H1 (cell line): ENCODE data around the gene UTP25. TPM values are rescaled to one million over a fixed set of nuclear protein-coding genes. Genes with fewer than 3 reads are reported as not detected.

Source experiments
- CTCF ChIA-PET: fragments of 300-600 bp; sonication (Branson Sonifier 250); formaldehyde crosslinking; loops from one replicate; lab custom pipeline; 2021; ENCODE audit not compliant: partially characterized antibody; lab: Charles Lee
- POLR2A ChIA-PET: fragments of 300-600 bp; sonication (Branson Sonifier 250); formaldehyde crosslinking; loops from one replicate; lab custom pipeline; 2021; ENCODE audit warnings: inconsistent platforms; ENCODE audit not compliant: partially characterized antibody; lab: Charles Lee
- DNase-seq, 2 experiments: peaks; one replicate each; pipeline versions ENCODE4 v3.0.0 to v3.0.0-alpha.2; 2010 to 2022; ENCODE audit warnings: low spot score in 2 of 2, low read depth in 1 of 2, mixed read lengths in 1 of 2
- FAIRE-seq: peaks from 2 replicates; lab custom pipeline; 2011; peaks lifted over from hg19 to GRCh38; lab: Jason Lieb, UNC
- H2AFZ ChIP-seq: 2 replicates; pipeline ENCODE4 v1.8.1; 2012; ENCODE audit warnings: low read length, inconsistent platforms
- H2AK5ac ChIP-seq: 2 replicates; pipeline ENCODE4 v1.6.1; 2013; ENCODE audit warnings: low read depth, low read length
- H2BK120ac ChIP-seq: replicated peaks from 2 replicates; pipeline ENCODE3; 2013; ENCODE audit warnings: low read depth, low read length, inconsistent platforms
- H2BK12ac ChIP-seq: 2 replicates; pipeline ENCODE4 v1.6.1; 2013; ENCODE audit warnings: low read depth, low read length
- H2BK15ac ChIP-seq: 2 replicates; pipeline ENCODE4 v1.6.1; 2013; ENCODE audit warnings: low read length
- H2BK20ac ChIP-seq: 2 replicates; pipeline ENCODE4 v1.6.1; 2013; ENCODE audit warnings: low read length
- H2BK5ac ChIP-seq: 2 replicates; pipeline ENCODE4 v1.6.1; 2013; ENCODE audit warnings: low read depth, low read length
- H3K14ac ChIP-seq: 2 replicates; pipeline ENCODE4 v1.6.1; 2013; ENCODE audit warnings: inconsistent platforms; ENCODE audit not compliant: insufficient read length
- H3K18ac ChIP-seq: 2 replicates; pipeline ENCODE4 v1.6.1; 2013; ENCODE audit warnings: low read length; ENCODE audit errors: extremely low read depth
- H3K23ac ChIP-seq: 2 replicates; pipeline ENCODE4 v1.6.1; 2013; ENCODE audit warnings: inconsistent platforms; ENCODE audit not compliant: insufficient read length
- H3K23me2 ChIP-seq: 2 replicates; pipeline ENCODE4 v1.6.1; 2013; ENCODE audit warnings: low read depth, low read length
- H3K27ac ChIP-seq: 2 replicates; pipeline ENCODE4 v1.6.1; 2011; ENCODE audit warnings: low read depth, low read length, inconsistent platforms
- H3K27me3 ChIP-seq, 4 experiments: replicated peaks in 1 of 4; 1 replicate in 1 of 4; 2 replicates in 3 of 4; pipeline versions ENCODE4 v1.6.1 to v1.8.1; 2011 to 2013; ENCODE audit warnings: low read length in 3 of 4, mild to moderate bottlenecking in 3 of 4, inconsistent platforms in 2 of 4, mixed read lengths in 2 of 4, moderate library complexity in 1 of 4; ENCODE audit not compliant: control insufficient read depth in 3 of 4, insufficient read depth in 3 of 4; ENCODE audit errors: extremely low read depth in 1 of 4
- H3K36me3 ChIP-seq, 4 experiments: 2 replicates each; pipeline versions ENCODE4 v1.6.1 to v1.8.1; 2011 to 2013; ENCODE audit warnings: mild to moderate bottlenecking in 4 of 4, low read length in 3 of 4, moderate library complexity in 2 of 4, control low read depth in 1 of 4, inconsistent platforms in 1 of 4; ENCODE audit not compliant: insufficient read depth in 4 of 4, control insufficient read depth in 2 of 4
- H3K4ac ChIP-seq: replicated peaks from 2 replicates; pipeline ENCODE3; 2013; ENCODE audit warnings: low read length, low read depth, mixed read lengths, inconsistent platforms; ENCODE audit not compliant: insufficient read length
- H3K4me1 ChIP-seq, 4 experiments: replicated peaks in 1 of 4; 1 replicate in 1 of 4; 2 replicates in 3 of 4; pipeline versions ENCODE4 v1.6.1 to v1.8.1; 2011 to 2013; ENCODE audit warnings: low read length in 3 of 4, inconsistent platforms in 2 of 4, mixed read lengths in 1 of 4; ENCODE audit not compliant: insufficient read depth in 4 of 4, control insufficient read depth in 3 of 4
- H3K4me2 ChIP-seq, 2 experiments: 2 replicates each; pipeline versions ENCODE4 v1.6.1 to v1.8.1; 2011 to 2013; ENCODE audit warnings: low read depth in 2 of 2, low read length in 2 of 2, control low read depth in 1 of 2, inconsistent platforms in 1 of 2, mild to moderate bottlenecking in 1 of 2; ENCODE audit not compliant: insufficient read depth in 1 of 2
- H3K4me3 ChIP-seq, 4 experiments: fragments of 200-600, 300-600 bp in 1 of 4; sonication (generic), shearing (Covaris generic), sonication (Bioruptor Twin) in 1 of 4; 2 replicates each; pipeline versions ENCODE4 v1.5.1 to v1.8.1; 2011 to 2016; ENCODE audit warnings: low read length in 4 of 4, low read depth in 3 of 4, control low read depth in 2 of 4, inconsistent platforms in 2 of 4, mild to moderate bottlenecking in 2 of 4, mixed read lengths in 1 of 4, moderate library complexity in 1 of 4; ENCODE audit not compliant: insufficient read depth in 2 of 4; ENCODE audit errors: extremely low read depth in 1 of 4
- H3K56ac ChIP-seq: replicated peaks from 2 replicates; pipeline ENCODE3; 2013; ENCODE audit warnings: low read depth, mild to moderate bottlenecking, mixed read lengths, low read length, inconsistent platforms; ENCODE audit not compliant: insufficient read length
- H3K79me1 ChIP-seq: 2 replicates; pipeline ENCODE4 v1.6.1; 2013; ENCODE audit warnings: low read depth, low read length, control low read depth
- H3K79me2 ChIP-seq, 2 experiments: 2 replicates each; pipeline versions ENCODE4 v1.6.1 to v1.8.1; 2012 to 2013; ENCODE audit warnings: low read length in 2 of 2, mild to moderate bottlenecking in 2 of 2, inconsistent platforms in 1 of 2; ENCODE audit not compliant: insufficient read depth in 2 of 2, control insufficient read depth in 1 of 2
- H3K9ac ChIP-seq, 4 experiments: replicated peaks in 1 of 4; 1 replicate in 1 of 4; 2 replicates in 3 of 4; pipeline versions ENCODE4 v1.6.1 to v1.8.1; 2011 to 2013; ENCODE audit warnings: low read depth in 3 of 4, low read length in 3 of 4, control low read depth in 2 of 4, mild to moderate bottlenecking in 2 of 4, moderate library complexity in 2 of 4, inconsistent platforms in 1 of 4; ENCODE audit errors: extremely low read depth in 1 of 4
- H3K9me3 ChIP-seq, 2 experiments: 2 replicates each; pipeline versions ENCODE4 v1.6.1 to v1.8.1; 2012 to 2013; ENCODE audit warnings: mild to moderate bottlenecking in 2 of 2, moderate library complexity in 2 of 2, control low read depth in 1 of 2, inconsistent platforms in 1 of 2, low read depth in 1 of 2, low read length in 1 of 2, mixed read lengths in 1 of 2; ENCODE audit not compliant: insufficient read depth in 2 of 2
- H4K20me1 ChIP-seq, 2 experiments: replicated peaks in 1 of 2; 2 replicates each; pipeline versions ENCODE3 to v1.8.1; 2011 to 2013; ENCODE audit warnings: inconsistent platforms in 2 of 2, low read length in 2 of 2, mild to moderate bottlenecking in 1 of 2; ENCODE audit not compliant: insufficient read depth in 2 of 2, control insufficient read depth in 1 of 2
- H4K5ac ChIP-seq: 2 replicates; pipeline ENCODE4 v1.6.1; 2013; ENCODE audit warnings: low read length, low read depth, mixed read lengths, inconsistent platforms; ENCODE audit not compliant: insufficient read length
- H4K8ac ChIP-seq: 2 replicates; pipeline ENCODE4 v1.8.0; 2013; ENCODE audit warnings: mild to moderate bottlenecking, moderate library complexity, low read length, inconsistent platforms; ENCODE audit not compliant: insufficient read depth; ENCODE audit errors: extremely low read depth
- H4K91ac ChIP-seq: replicated peaks from 2 replicates; pipeline ENCODE3; 2013; ENCODE audit warnings: low read length, mixed read lengths, inconsistent platforms; ENCODE audit not compliant: insufficient read length
- BACH1 ChIP-seq: IDR thresholded peaks from 2 replicates; pipeline ENCODE4 v1.6.1; 2012; ENCODE audit warnings: low read length, improper control_type of control experiment
- SIN3A ChIP-seq, 2 experiments: IDR thresholded peaks in 1 of 2; conservative IDR thresholded peaks in 1 of 2; 2 replicates each; pipeline ENCODE4 v1.6.1; 2011 to 2012; ENCODE audit warnings: low read length in 2 of 2, improper control_type of control experiment in 1 of 2, low read depth in 1 of 2, mild to moderate bottlenecking in 1 of 2
- WGBS, 2 experiments: shearing (Covaris generic) in 1 of 2; methylation state at CpG; one replicate each; pipeline versions ENCODE4 v1.1.6 to v1.1.7; 2013 to 2015; ENCODE audit warnings: low lambda C conversion rate in 2 of 2, mixed read lengths in 2 of 2, inconsistent platforms in 1 of 2, low coverage in 1 of 2, missing lambda C conversion rate in 1 of 2; ENCODE audit not compliant: insufficient replicate concordance in 2 of 2, insufficient coverage in 1 of 2, insufficient read length in 1 of 2; ENCODE audit errors: extremely low coverage in 1 of 2, missing lambda C conversion rate in 1 of 2; 5-methylcytosine and 5-hydroxymethylcytosine counted together
- polyA plus RNA-seq, 7 experiments: library from polyadenylated mRNA; depleted of rRNA in 3 of 7; stranded (reverse) in 5 of 7; unstranded in 2 of 7; fragments of >200 nt in 5 of 7; fragments of 200-250 nt in 2 of 7; gene quantifications; 1 replicate in 5 of 7; 2 replicates in 1 of 7; 4 replicates in 1 of 7; pipeline versions ENCODE4 v1.2.1 to v1.2.3, GENCODE V29; 2011 to 2013; ENCODE audit warnings: missing spikeins in 2 of 7, mixed read lengths in 2 of 7
- total RNA-seq: library from RNA; stranded (reverse); fragmentation: NEBNext Ultra II Directional; extraction: Animal tissue kit (Norgen Biotek cat#: 25700); gene quantifications from 2 replicates; pipeline ENCODE4 v1.2.1, GENCODE V29; 2021

The UTP25 gene
- total and polyA plus RNA-seq, 2 of the 8 experiments (the other 6 are each of a cell fraction or from before 2014, with no cell fraction given) = 4.0 to 7.6 TPM

DNA sequence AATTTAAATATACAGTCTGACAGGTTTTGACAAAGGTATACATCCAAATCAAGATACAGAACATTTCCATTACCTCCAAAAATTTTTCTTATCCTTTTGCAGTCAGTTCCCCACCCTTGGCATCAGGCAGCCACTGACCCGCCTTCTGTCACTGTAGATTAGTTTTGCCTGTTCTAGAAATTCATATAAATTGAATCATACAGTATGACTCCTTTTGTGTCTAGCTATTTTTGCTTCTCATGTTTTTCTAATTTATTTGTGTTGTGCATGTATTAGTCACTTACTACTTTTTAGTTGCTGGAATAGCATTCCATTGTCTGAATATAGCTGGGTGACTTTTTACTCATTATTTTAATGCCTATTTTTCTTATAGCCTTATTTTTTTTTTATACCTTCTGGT lies 3.8 kb downstream of the UTP25 start:
- peaks cover 0 to 4% of the 10 kb centered on the region in 2 experiments for H4K20me1 ChIP-seq
- H3K23ac ChIP-seq = no peak overlapping the region
- no peaks in the 10 kb centered on the region for H3K23me2 ChIP-seq
- peaks cover 0 to 10% of the 10 kb centered on the region in 2 experiments; a peak in 2 of 4 replicates for H3K79me2 ChIP-seq
- no peak overlapping the region for H2AFZ ChIP-seq
- H4K8ac ChIP-seq = no peak overlapping the region
- H3K14ac ChIP-seq = no peak overlapping the region
- H3K27ac ChIP-seq = no peak overlapping the region
- H3K79me1 ChIP-seq = no peaks in the 10 kb centered on the region
- POLR2A ChIA-PET = no interaction called here
- H4K91ac ChIP-seq = no peak overlapping the region
- 91% methylated on average over 1 of the region's 1 CpG; no CpG with 5 or more reads in 1 of the 2 experiments for WGBS, 2 experiments
- no peak for FAIRE-seq
- H3K4ac ChIP-seq = no peak overlapping the region
- H2BK120ac ChIP-seq = no peak overlapping the region
- no peak overlapping the region for H3K18ac ChIP-seq
- H3K4me1 ChIP-seq = no peaks in the 10 kb centered on the region
- no peak overlapping the region for H4K5ac ChIP-seq
- H2BK20ac ChIP-seq = no peak overlapping the region
- H2BK15ac ChIP-seq = no peak overlapping the region
- no peak overlapping the region for H2BK12ac ChIP-seq
- no peak overlapping the region for H3K9ac ChIP-seq
- no peaks in the 10 kb centered on the region for H3K9me3 ChIP-seq
- no peak overlapping the region for H2BK5ac ChIP-seq
- CTCF ChIA-PET = interaction anchor here (0.7 to 3.1 kb wide), 3 partner anchors 8 to 470 kb away, joined by 3 to 12 read pairs (median 3); no protein-coding TSS in a partner anchor
- no peak overlapping the region for H2AK5ac ChIP-seq
- no peak overlapping the region for H3K4me2 ChIP-seq
- TF ChIP-seq BACH1 (no peak), SIN3A (conservative IDR thresholded peaks at IDR 0.05 in 1 of 2, IDR thresholded peaks at IDR 0.05 in 1 of 2; ENCODE audit: low read depth in 1 of 2, low read length in 2 of 2) (no peak)
- H3K27me3 ChIP-seq = no peaks in the 10 kb centered on the region
- no peak overlapping the region for H3K4me3 ChIP-seq
- no peak for DNase-seq
- H3K56ac ChIP-seq = no peak overlapping the region
- H3K36me3 ChIP-seq = peaks cover 13 to 49% (median 37%) of the 10 kb centered on the region in 4 experiments
